Endothelial cell (in vitro differentiated cells): Measurements from ENCODE around the gene FRS2. TPM values are rescaled to one million over a fixed set of nuclear protein-coding genes. Genes with fewer than 3 reads are reported as not detected.

ENCODE experiments used
- DNase-seq: peaks from one replicate; pipeline ENCODE4 v3.0.0; 2021; ENCODE audit warnings: low spot score
- H3K27ac Mint-ChIP-seq: one replicate; pipeline ENCODE4 v1.8.0; 2021; ENCODE audit warnings: mixed read lengths, inconsistent platforms; ENCODE audit not compliant: unreplicated experiment
- H3K27me3 Mint-ChIP-seq: one replicate; pipeline ENCODE4 v1.8.0; 2021; ENCODE audit warnings: mild to moderate bottlenecking, moderate library complexity, mixed read lengths, inconsistent platforms; ENCODE audit not compliant: unreplicated experiment
- H3K36me3 Mint-ChIP-seq: one replicate; pipeline ENCODE4 v1.8.0; 2021; ENCODE audit warnings: mild to moderate bottlenecking, low read depth, mixed read lengths, inconsistent platforms; ENCODE audit not compliant: unreplicated experiment
- H3K4me1 Mint-ChIP-seq: one replicate; pipeline ENCODE4 v1.8.0; 2021; ENCODE audit warnings: mild to moderate bottlenecking, mixed read lengths, inconsistent platforms; ENCODE audit not compliant: unreplicated experiment
- H3K4me3 Mint-ChIP-seq: one replicate; pipeline ENCODE4 v1.8.0; 2021; ENCODE audit warnings: mild to moderate bottlenecking, mixed read lengths, inconsistent platforms; ENCODE audit not compliant: unreplicated experiment
- H3K9me3 Mint-ChIP-seq: one replicate; pipeline ENCODE4 v1.8.0; 2021; ENCODE audit warnings: mixed read lengths, inconsistent platforms; ENCODE audit not compliant: unreplicated experiment
- CTCF ChIP-seq: fragments of 200-600 bp; sonication (generic); IDR thresholded peaks from one replicate; pipeline ENCODE4 v1.5.0; 2021; ENCODE audit warnings: antibody characterized with exemption; ENCODE audit not compliant: unreplicated experiment
- total RNA-seq: library from RNA; stranded (reverse); fragmentation: NEBNext Ultra II Directional; extraction: Animal tissue kit (Norgen Biotek cat#: 25700); gene quantifications from one replicate; pipeline ENCODE4 v1.2.1, GENCODE V29; 2021; ENCODE audit not compliant: unreplicated experiment

Gene FRS2
- total RNA-seq, 1 donor from 2014 or later: 22.9 TPM

DNA sequence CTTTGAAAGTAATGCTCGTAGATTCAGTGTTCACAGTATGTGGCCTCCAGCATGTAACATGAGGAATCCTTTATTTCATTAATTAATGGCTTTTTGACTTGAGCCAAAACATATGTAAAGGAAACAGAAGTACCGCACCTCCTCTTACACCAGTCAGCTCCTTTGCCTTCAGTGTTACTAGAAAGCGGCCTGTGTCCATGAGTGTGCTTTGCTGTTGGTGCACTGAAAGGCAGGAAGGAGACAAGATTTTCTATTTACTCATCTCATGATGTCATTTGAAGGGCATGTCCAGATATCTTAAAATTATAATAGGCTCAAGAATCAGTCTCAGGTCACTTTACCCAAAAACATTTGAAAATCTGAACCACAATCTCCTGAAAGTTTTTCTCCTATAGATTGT lies 105.2 kb downstream of the FRS2 start:
- Mint-ChIP-seq H3K27me3 (no peaks in the 10 kb centered on the region), H3K4me3 (no peak overlapping the region), H3K9me3 (no peaks in the 10 kb centered on the region), H3K36me3 (peaks cover 12% of the 10 kb centered on the region), H3K27ac (no peak overlapping the region), H3K4me1 (no peaks in the 10 kb centered on the region)
- no peak for DNase-seq
- TF ChIP-seq CTCF: no peak

- no peak overlapping the region for H3K27ac Mint-ChIP-seq
- no peaks in the 10 kb centered on the region for H3K9me3 Mint-ChIP-seq
- TF ChIP-seq CTCF: no peak
- no peaks in the 10 kb centered on the region for H3K4me1 Mint-ChIP-seq
- peaks cover 6% of the 10 kb centered on the region for H3K36me3 Mint-ChIP-seq
- peaks cover 3% of the 10 kb centered on the region for H3K27me3 Mint-ChIP-seq
- no peak for DNase-seq
- no peak overlapping the region for H3K4me3 Mint-ChIP-seq
Observed at GRCh38 chr12:69578283-69578682, 108.1 kb downstream of the FRS2 start.

DNA sequence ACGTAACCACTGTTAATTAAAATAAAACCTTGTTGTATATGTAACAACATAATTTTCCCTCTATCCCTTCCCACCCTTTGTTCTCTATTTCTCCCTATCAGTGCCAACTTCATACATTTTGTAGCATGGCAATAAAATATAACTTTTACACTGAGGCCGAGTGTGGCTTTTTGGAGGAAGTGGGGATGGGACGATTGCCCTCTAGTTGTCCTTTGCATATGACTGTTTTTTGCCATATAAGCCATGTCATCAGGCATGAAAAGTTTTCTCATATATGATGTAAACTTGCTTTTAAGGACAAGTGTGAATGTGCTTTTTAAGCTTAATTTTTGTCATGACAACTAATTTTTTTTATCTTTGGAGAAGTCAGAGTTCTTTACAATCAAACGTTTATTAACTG lies 108.8 kb downstream of the FRS2 start:
- Mint-ChIP-seq H3K36me3 (peaks cover 4% of the 10 kb centered on the region), H3K27ac (no peak overlapping the region), H3K27me3 (peaks cover 3% of the 10 kb centered on the region), H3K4me1 (no peaks in the 10 kb centered on the region), H3K4me3 (no peak overlapping the region), H3K9me3 (no peaks in the 10 kb centered on the region)
- no peak for DNase-seq
- no peak for TF ChIP-seq CTCF

GRCh38 chr12:69580074-69580473 lies 109.9 kb downstream of the FRS2 start:
- Mint-ChIP-seq H3K4me3 (no peak overlapping the region), H3K9me3 (no peaks in the 10 kb centered on the region), H3K27ac (no peak overlapping the region), H3K4me1 (no peaks in the 10 kb centered on the region), H3K27me3 (peaks cover 3% of the 10 kb centered on the region), H3K36me3 (no peaks in the 10 kb centered on the region)
- DNase-seq: no peak
- TF ChIP-seq CTCF: no peak

GRCh38 chr12:69583203-69583602 lies 113.0 kb downstream of the FRS2 start:
- Mint-ChIP-seq H3K27me3 (peaks cover 3% of the 10 kb centered on the region), H3K9me3 (no peaks in the 10 kb centered on the region), H3K4me3 (no peak overlapping the region), H3K4me1 (no peaks in the 10 kb centered on the region), H3K27ac (no peak overlapping the region), H3K36me3 (no peaks in the 10 kb centered on the region)
- no peak for DNase-seq
- TF ChIP-seq CTCF: no peak
